NB4 (cell line): ENCODE data around the gene GABBR2.

Experiments used
- POLR2A ChIP-seq: IDR thresholded peaks from 2 replicates; pipeline ENCODE4 v1.6.1; 2011; ENCODE audit warnings: mild to moderate bottlenecking; ENCODE audit not compliant: insufficient read length; ENCODE audit errors: extremely low read depth
- TF ChIP-seq, protein P1 (sequence below): IDR thresholded peaks from one replicate; pipeline ENCODE4 v1.5.1; 2012; ENCODE audit warnings: low read depth, low read length

- TF ChIP-seq, protein P1, sequence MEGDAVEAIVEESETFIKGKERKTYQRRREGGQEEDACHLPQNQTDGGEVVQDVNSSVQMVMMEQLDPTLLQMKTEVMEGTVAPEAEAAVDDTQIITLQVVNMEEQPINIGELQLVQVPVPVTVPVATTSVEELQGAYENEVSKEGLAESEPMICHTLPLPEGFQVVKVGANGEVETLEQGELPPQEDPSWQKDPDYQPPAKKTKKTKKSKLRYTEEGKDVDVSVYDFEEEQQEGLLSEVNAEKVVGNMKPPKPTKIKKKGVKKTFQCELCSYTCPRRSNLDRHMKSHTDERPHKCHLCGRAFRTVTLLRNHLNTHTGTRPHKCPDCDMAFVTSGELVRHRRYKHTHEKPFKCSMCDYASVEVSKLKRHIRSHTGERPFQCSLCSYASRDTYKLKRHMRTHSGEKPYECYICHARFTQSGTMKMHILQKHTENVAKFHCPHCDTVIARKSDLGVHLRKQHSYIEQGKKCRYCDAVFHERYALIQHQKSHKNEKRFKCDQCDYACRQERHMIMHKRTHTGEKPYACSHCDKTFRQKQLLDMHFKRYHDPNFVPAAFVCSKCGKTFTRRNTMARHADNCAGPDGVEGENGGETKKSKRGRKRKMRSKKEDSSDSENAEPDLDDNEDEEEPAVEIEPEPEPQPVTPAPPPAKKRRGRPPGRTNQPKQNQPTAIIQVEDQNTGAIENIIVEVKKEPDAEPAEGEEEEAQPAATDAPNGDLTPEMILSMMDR = no peak
- TF ChIP-seq POLR2A = no peak
Measured at GRCh38 chr9:98276907-98277469, 431.7 kb downstream of the GABBR2 start.
